ENCODE results near the gene MCL1.

GRCh38 chr1:150559656-150560010 is 19.8 kb downstream of the MCL1 start:
- TF ChIP-seq EZH2 (IDR thresholded peaks at IDR 0.05; ENCODE audit: borderline replicate concordance, low read depth, low read length, poor library complexity, severe bottlenecking) (no peak), CTCF (conservative IDR thresholded peaks at IDR 0.05; ENCODE audit: low read depth, low read length) (no peak)

All from A673 (cell line).